MM.1S (cell line): ENCODE results near the gene PIK3CD.

Experiments used
- CTCF ChIP-seq: fragments of 300-600 bp; sonication (generic); IDR thresholded peaks from 2 replicates; pipeline ENCODE4 v1.5.1; 2016; ENCODE audit warnings: antibody characterized with exemption, low read length, mixed read lengths
- EZH2 ChIP-seq: fragments of 300-600 bp; sonication (generic); optimal IDR thresholded peaks from 2 replicates; pipeline ENCODE3; 2017; ENCODE audit warnings: low read depth, mild to moderate bottlenecking, antibody characterized with exemption, low read length, mixed read lengths

- no peak for TF ChIP-seq CTCF
- TF ChIP-seq EZH2 = no peak
Observed at GRCh38 chr1:9606458-9606857, 45.1 kb upstream of the PIK3CD start.
